ENCODE measurements around the gene MYO9A.

The MYO9A gene

GRCh38 chr15:71800835-71801745 is 316.9 kb downstream of the MYO9A start:
- no peak overlapping the region for H3K4me3 Mint-ChIP-seq
- H3K27me3 Mint-ChIP-seq (ENCODE audit: low read depth): no peaks in the 10 kb centered on the region
- no peak for DNase-seq (ENCODE audit: low spot score)
- H3K27ac Mint-ChIP-seq: no peak overlapping the region
- H3K9me3 Mint-ChIP-seq: no peaks in the 10 kb centered on the region
- no peaks in the 10 kb centered on the region for H3K4me1 Mint-ChIP-seq (ENCODE audit: low read depth)
- no peaks in the 10 kb centered on the region for H3K36me3 Mint-ChIP-seq (ENCODE audit: low read depth)

GRCh38 chr15:71800190-71800589 is 317.8 kb downstream of the MYO9A start:
- Mint-ChIP-seq H3K27ac (no peak overlapping the region), H3K4me3 (no peak overlapping the region), H3K9me3 (no peaks in the 10 kb centered on the region), H3K4me1 (ENCODE audit: low read depth) (no peaks in the 10 kb centered on the region), H3K27me3 (ENCODE audit: low read depth) (no peaks in the 10 kb centered on the region), H3K36me3 (ENCODE audit: low read depth) (no peaks in the 10 kb centered on the region)
- DNase-seq (ENCODE audit: low spot score): no peak

- Mint-ChIP-seq H3K36me3 (ENCODE audit: low read depth) (no peaks in the 10 kb centered on the region), H3K9me3 (no peaks in the 10 kb centered on the region), H3K27ac (no peak overlapping the region), H3K4me1 (ENCODE audit: low read depth) (no peaks in the 10 kb centered on the region), H3K27me3 (ENCODE audit: low read depth) (no peaks in the 10 kb centered on the region), H3K4me3 (no peak overlapping the region)
- no peak for DNase-seq (ENCODE audit: low spot score)
Observed at GRCh38 chr15:71798641-71799040, 319.3 kb downstream of the MYO9A start.

DNA sequence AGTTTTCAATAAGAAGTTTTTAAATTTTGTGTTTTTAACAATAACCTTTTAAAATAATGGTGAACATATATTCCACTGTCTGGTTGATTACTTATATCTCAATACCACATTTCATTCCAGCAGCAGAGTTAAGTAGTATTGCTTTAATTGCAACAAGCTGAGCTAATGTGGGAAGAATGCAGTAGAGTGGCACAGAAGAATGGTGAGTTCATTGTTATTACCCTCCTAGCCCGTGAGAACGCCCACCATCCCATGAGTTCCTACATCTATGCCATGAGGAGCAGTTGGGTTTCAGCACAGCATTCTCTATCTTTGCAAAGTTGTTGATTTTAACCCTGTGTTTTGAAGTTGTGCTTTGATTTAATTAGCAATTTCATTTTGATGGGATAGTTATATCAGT is 325.4 kb downstream of the MYO9A start:
- no peaks in the 10 kb centered on the region for H3K9me3 Mint-ChIP-seq
- no peaks in the 10 kb centered on the region for H3K4me1 Mint-ChIP-seq (ENCODE audit: low read depth)
- H3K27ac Mint-ChIP-seq: no peak overlapping the region
- no peaks in the 10 kb centered on the region for H3K36me3 Mint-ChIP-seq (ENCODE audit: low read depth)
- DNase-seq (ENCODE audit: low spot score): no peak
- no peak overlapping the region for H3K4me3 Mint-ChIP-seq
- H3K27me3 Mint-ChIP-seq (ENCODE audit: low read depth): peaks cover 2% of the 10 kb centered on the region

DNA sequence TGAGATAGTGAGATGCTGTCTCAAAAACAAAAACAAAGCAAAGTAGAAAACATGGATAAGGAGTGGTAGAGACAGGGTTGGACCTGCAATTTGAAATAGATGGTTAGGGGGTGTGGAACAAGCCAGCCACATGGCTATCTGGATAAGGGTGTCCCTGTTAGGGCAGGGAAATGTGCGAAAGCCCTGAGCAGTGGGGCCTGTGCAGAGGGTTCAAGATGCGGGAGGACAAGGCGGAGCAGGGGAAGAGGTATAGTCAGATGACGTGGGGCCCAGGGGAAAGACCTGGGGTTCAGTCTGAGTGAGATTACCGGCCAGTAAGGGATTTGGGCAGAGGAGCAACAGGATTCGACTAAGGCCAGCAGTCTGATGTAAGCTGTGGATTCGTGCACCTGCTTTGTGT is 326.0 kb downstream of the MYO9A start:
- Mint-ChIP-seq H3K4me3 (no peak overlapping the region), H3K9me3 (no peaks in the 10 kb centered on the region), H3K27me3 (ENCODE audit: low read depth) (peaks cover 2% of the 10 kb centered on the region), H3K27ac (no peak overlapping the region), H3K36me3 (ENCODE audit: low read depth) (no peaks in the 10 kb centered on the region), H3K4me1 (ENCODE audit: low read depth) (no peaks in the 10 kb centered on the region)
- DNase-seq (ENCODE audit: low spot score): no peak

DNA sequence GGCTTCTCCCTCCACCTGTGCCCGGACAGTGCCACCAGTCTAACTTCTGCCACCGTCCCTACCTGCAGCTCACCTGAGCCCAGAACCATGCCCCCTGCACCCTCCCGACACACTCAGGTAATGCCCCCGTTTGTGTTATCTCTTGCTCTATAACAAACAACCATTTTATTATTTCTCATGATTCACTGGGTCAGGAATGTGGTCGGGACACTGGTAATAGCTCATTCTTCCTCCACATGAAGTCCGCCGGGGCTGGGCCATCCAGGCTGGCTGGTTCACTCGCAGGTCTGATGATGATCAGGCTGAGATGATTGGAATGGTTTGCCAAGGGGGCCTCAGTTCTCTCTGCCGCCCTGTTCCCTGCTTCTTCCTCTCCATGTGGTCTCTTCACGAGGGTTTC is 327.9 kb downstream of the MYO9A start:
- H3K4me1 Mint-ChIP-seq (ENCODE audit: low read depth): no peaks in the 10 kb centered on the region
- H3K9me3 Mint-ChIP-seq: no peaks in the 10 kb centered on the region
- H3K36me3 Mint-ChIP-seq (ENCODE audit: low read depth): no peaks in the 10 kb centered on the region

DNA sequence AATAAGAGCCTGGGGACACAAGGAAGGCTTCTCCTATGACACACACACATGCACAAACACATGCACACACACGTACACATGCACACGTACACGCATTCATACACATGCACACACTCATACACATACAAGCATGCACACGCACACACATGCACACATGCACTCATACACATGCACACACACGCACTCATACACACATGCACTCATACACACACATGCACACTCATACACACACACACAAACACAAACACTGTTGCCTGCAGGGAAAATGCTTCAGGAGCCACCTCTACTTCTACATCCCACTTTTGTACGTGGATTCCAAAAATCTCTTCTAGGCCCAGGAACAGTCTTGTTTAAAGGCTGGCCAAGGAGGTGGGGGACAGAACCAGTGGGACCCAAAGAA is 328.3 kb downstream of the MYO9A start:
- Mint-ChIP-seq H3K4me3 (no peak overlapping the region), H3K4me1 (ENCODE audit: low read depth) (no peaks in the 10 kb centered on the region), H3K27me3 (ENCODE audit: low read depth) (peaks cover 16% of the 10 kb centered on the region), H3K27ac (no peak overlapping the region), H3K9me3 (no peaks in the 10 kb centered on the region), H3K36me3 (ENCODE audit: low read depth) (no peaks in the 10 kb centered on the region)
- DNase-seq (ENCODE audit: low spot score): no peak

More for the DNA sequence above, 327.9 kb downstream of the MYO9A start:
- peaks cover 12% of the 10 kb centered on the region for H3K27me3 Mint-ChIP-seq (ENCODE audit: low read depth)
- DNase-seq (ENCODE audit: low spot score): no peak
- no peak overlapping the region for H3K4me3 Mint-ChIP-seq
- H3K27ac Mint-ChIP-seq: no peak overlapping the region

DNA sequence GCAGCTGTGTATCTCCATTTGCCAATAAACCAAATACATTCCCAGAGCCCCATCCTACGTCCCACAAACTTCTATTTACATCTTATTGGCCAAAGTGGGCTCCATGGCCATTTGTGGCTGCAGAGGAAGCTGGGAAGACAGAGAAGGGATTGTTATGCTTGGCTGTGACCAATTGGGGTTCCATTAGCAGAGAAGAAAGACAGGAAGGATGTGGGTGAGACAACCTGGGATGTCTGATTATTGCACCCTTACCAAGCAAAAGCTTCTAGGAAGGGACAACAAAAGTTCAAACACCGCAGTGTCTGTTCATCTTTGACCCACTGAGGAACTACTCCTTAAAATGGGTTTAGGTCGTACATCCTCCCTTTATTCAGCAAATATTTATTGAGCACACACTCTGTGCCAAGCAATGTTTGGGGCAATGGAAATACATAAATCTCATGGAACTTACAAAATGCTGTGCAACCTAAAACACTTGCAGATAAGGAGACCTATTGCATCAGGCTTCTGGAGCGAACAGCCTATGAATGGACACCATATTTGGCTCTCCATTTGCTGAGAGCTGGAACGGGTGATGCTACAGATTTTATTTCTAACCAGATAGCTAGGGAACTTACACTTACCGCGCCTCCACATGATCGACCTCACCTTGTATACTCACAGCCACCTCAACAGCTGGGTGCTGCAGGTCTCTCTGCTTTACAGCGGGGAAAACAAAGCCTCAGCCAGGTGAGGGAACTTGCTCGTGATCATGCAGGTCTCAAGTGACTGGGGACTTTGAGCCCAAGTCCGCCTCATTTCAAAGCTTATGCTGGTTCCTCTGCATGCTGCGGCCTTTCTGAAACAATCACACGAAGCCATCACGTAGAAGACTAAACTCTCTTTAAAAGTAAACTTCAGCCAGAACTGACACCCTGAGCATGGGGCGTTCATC is 329.0 kb downstream of the MYO9A start:
- H3K27ac Mint-ChIP-seq: no peak overlapping the region
- H3K4me1 Mint-ChIP-seq (ENCODE audit: low read depth): no peaks in the 10 kb centered on the region
- peaks cover 16% of the 10 kb centered on the region for H3K27me3 Mint-ChIP-seq (ENCODE audit: low read depth)
- no peaks in the 10 kb centered on the region for H3K9me3 Mint-ChIP-seq
- no peaks in the 10 kb centered on the region for H3K36me3 Mint-ChIP-seq (ENCODE audit: low read depth)
- DNase-seq (ENCODE audit: low spot score): no peak
- H3K4me3 Mint-ChIP-seq: no peak overlapping the region

DNA sequence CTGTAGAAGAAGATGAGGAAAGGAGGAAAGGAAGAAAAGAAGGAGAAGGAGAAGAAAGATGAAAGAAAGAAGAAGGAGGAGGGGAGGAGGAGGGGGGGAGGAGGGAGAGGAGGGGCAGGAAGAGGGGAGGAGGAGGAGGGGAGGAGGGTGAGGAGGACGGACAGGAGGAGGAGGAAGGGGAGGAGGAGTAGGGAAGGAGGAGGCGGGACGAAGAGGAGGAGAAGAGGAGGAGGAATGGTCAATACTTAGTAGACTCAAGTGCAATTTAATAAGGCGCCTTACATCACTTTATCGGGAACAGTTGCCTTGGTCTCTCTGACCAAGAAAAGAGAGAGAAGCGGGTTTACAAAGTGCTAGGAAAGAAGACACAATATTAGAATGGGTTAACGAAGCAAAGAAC is 331.3 kb downstream of the MYO9A start:
- H3K9me3 Mint-ChIP-seq: no peaks in the 10 kb centered on the region
- H3K27me3 Mint-ChIP-seq (ENCODE audit: low read depth): peaks cover 14% of the 10 kb centered on the region
- peaks cover under 1% of the 10 kb centered on the region for H3K4me1 Mint-ChIP-seq (ENCODE audit: low read depth)
- no peak for DNase-seq (ENCODE audit: low spot score)
- H3K36me3 Mint-ChIP-seq (ENCODE audit: low read depth): no peaks in the 10 kb centered on the region
- no peak overlapping the region for H3K4me3 Mint-ChIP-seq
- H3K27ac Mint-ChIP-seq: no peak overlapping the region

DNA sequence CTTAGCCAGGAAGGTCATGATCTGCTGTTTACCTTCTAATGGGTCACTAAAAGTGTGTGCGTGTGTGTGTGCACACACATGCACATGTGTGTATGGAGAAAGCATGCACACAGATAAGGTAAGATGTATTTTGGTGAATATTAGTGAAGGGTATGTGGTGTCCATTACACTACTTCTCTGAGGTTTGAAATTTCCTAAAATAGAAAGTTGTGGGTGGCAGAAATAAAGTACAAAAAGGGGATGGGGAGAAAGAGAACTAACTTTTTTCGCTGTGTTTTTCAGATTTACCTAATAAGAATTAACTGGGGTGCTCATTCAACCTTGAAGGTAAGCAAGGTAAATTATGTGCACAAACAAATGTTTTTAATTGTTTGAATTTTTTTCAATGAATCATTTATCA is 332.0 kb downstream of the MYO9A start:
- H3K27me3 Mint-ChIP-seq (ENCODE audit: low read depth): peaks cover 14% of the 10 kb centered on the region
- H3K4me1 Mint-ChIP-seq (ENCODE audit: low read depth): peaks cover 6% of the 10 kb centered on the region

GRCh38 chr15:71784719-71785118 is 333.2 kb downstream of the MYO9A start:
- no peak for DNase-seq (ENCODE audit: low spot score)
- peaks cover 17% of the 10 kb centered on the region for H3K4me1 Mint-ChIP-seq (ENCODE audit: low read depth)
- H3K9me3 Mint-ChIP-seq: no peaks in the 10 kb centered on the region
- H3K27me3 Mint-ChIP-seq (ENCODE audit: low read depth): peaks cover 14% of the 10 kb centered on the region
- no peaks in the 10 kb centered on the region for H3K36me3 Mint-ChIP-seq (ENCODE audit: low read depth)
- no peak overlapping the region for H3K27ac Mint-ChIP-seq
- no peak overlapping the region for H3K4me3 Mint-ChIP-seq

More for the DNA sequence above, 332.0 kb downstream of the MYO9A start:
- H3K9me3 Mint-ChIP-seq: no peaks in the 10 kb centered on the region
- H3K36me3 Mint-ChIP-seq (ENCODE audit: low read depth): no peaks in the 10 kb centered on the region
- no peak overlapping the region for H3K4me3 Mint-ChIP-seq
- H3K27ac Mint-ChIP-seq: no peak overlapping the region
- DNase-seq (ENCODE audit: low spot score): no peak

DNA sequence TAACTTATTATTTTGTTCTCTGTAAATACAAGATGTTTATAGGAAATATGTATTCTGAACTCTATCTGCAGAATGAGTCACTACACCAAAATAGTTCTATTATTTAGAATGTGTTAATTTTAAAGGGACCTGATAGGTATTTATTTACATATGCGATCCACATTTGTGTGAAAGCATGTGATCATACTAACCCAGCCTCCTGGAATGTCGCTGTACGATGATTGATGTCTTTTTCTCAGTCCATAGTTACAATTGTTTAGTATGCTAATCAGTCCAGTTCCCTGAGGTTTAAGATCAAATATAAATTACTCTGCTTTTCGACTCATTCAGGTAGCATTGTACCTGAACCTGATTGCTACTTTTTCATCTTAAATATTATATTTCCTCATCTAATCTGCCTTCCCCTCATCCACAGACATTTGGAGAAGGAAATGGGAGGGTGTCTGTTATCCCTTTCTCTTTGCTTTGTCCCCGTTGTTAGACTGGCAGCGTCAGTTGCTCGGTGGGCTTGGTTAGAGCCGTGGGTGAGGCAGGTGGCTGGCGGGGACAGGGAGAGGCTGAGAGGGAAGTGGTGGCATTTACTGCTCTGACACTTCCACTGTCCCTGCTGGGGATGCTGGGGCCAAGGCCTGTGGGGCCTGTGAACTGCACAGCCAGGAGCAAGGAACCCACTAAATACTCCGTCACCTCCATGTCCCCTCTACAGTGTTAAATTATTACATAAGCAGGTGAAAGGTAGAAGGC is 335.4 kb downstream of the MYO9A start:
- Mint-ChIP-seq H3K36me3 (ENCODE audit: low read depth) (no peaks in the 10 kb centered on the region), H3K27ac (no peak overlapping the region), H3K27me3 (ENCODE audit: low read depth) (peaks cover 14% of the 10 kb centered on the region), H3K4me3 (no peak overlapping the region), H3K4me1 (ENCODE audit: low read depth) (peaks cover 17% of the 10 kb centered on the region), H3K9me3 (no peaks in the 10 kb centered on the region)
- no peak for DNase-seq (ENCODE audit: low spot score)

DNA sequence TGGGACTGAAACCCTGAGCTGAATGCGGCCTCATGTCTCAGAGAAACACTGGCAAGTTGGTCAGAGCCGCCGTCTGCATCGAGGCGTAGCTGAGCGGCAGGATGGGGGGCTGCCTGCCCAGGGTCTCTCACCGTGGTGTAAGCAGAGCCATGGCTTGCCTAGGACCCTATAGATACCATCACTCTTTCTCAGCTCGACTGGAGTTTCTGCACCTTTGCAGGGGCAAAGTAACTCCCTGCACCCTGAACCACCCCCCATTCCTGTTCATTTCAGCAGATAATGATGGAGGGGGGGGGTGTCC is 336.0 kb downstream of the MYO9A start:
- H3K36me3 Mint-ChIP-seq (ENCODE audit: low read depth): no peaks in the 10 kb centered on the region
- H3K9me3 Mint-ChIP-seq: no peaks in the 10 kb centered on the region
- no peak overlapping the region for H3K4me3 Mint-ChIP-seq
- peaks cover 17% of the 10 kb centered on the region for H3K4me1 Mint-ChIP-seq (ENCODE audit: low read depth)
- H3K27me3 Mint-ChIP-seq (ENCODE audit: low read depth): peaks cover 14% of the 10 kb centered on the region
- DNase-seq (ENCODE audit: low spot score): no peak
- no peak overlapping the region for H3K27ac Mint-ChIP-seq
